ENCODE measurements around the gene PADI3. TPM values are rescaled to one million over a fixed set of nuclear protein-coding genes. Genes with fewer than 3 reads are reported as not detected.

Gene PADI3
- total and polyA plus RNA-seq, 10 donors = not detected

DNA sequence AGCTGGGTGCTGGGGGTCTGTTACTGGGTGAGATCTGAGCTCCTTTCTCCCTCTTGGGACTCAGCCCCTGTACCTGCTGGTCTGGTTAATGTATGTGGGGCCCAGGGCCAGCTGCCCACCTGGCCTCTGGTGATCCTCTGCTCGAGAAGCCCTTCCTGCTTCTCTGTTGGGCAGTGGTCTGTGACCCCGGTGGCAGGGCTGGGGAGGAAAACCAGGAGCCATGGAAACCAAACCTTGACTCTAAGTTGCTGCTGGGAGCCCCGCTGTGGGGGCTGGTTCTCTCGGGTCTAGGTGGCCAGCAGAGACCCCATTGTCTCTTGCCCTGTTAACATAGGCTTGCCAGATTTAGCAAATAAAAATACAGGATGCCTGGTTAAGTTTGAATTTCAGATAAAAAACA lies 42.7 kb upstream of the PADI3 start:
- Histone ChIP-seq H3K4me3 (no peak overlapping the region), H3K4me1 (peaks cover 6 to 33% (median 19%) of the 10 kb centered on the region in 6 donors), H3K27ac (no peak overlapping the region), H3K36me3 (no peaks in the 10 kb centered on the region), H3K27me3 (replicated peaks in 1 of 7) (peaks cover 0 to 1% (median 0%) of the 10 kb centered on the region in 7 donors), H3K9me3 (no peaks in the 10 kb centered on the region)
- DNase-seq = no peak
- TF ChIP-seq POLR2AphosphoS5 (IDR thresholded peaks at IDR 0.05) (no peak), POLR2A (IDR thresholded peaks at IDR 0.05) (no peak), CTCF (IDR thresholded peaks at IDR 0.05 in 8 of 11, conservative IDR thresholded peaks at IDR 0.05 in 3 of 11) (no peak)
- 62 to 83% (median 72%) methylated on average over 3 to 4 of the region's 4 CpGs for WGBS, 5 donors
- intact Hi-C loops (cut with DNase I; ENCODE audit: low total_unique reads) = no loop called here

GRCh38 chr1:17207046-17207445 lies 41.9 kb upstream of the PADI3 start:
- H3K9me3 ChIP-seq = no peaks in the 10 kb centered on the region
- H3K4me3 ChIP-seq = no peak overlapping the region
- H3K27me3 ChIP-seq (replicated peaks in 1 of 7) = peaks cover 0 to 9% (median 0%) of the 10 kb centered on the region in 7 donors
- TF ChIP-seq CTCF (IDR thresholded peaks at IDR 0.05 in 8 of 11, conservative IDR thresholded peaks at IDR 0.05 in 3 of 11) (no peak), POLR2AphosphoS5 (IDR thresholded peaks at IDR 0.05) (peak in 1 of 3 donors; percentile 39)
- intact Hi-C loops (cut with DNase I; ENCODE audit: low total_unique reads) = no loop called here
- 29 to 48% (median 30%) methylated on average over 4 of the region's 4 CpGs for WGBS, 5 donors
- no peaks in the 10 kb centered on the region for H3K36me3 ChIP-seq
- H3K4me1 ChIP-seq = peaks cover 6 to 33% (median 20%) of the 10 kb centered on the region in 6 donors
- peak overlapping the region in 3 of 8 donors; percentile 13 to 31 (median 26) for H3K27ac ChIP-seq
- no peak for DNase-seq

DNA sequence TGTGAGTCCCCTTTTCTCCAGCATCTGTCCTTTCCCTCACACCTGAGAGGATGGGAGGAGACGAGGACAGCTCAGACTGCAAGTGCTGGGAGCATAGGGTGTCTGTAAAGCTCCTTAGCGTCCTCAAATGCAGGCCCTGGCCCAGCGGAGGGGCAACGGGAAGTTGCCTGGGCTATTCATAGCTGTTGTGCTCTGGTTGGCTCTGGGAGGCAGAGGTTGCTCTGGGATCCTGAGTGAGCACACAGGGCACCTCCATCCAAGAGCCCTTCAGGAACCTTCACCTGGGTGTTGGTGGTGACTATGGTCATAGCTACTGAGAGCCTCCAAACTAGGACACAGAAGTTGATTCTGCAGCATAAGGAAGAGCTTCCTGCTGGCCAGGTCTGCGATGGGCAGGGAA lies 41.4 kb upstream of the PADI3 start:
- intact Hi-C loops (cut with DNase I; ENCODE audit: low total_unique reads) = no loop called here
- Histone ChIP-seq H3K36me3 (no peaks in the 10 kb centered on the region), H3K9me3 (no peaks in the 10 kb centered on the region), H3K4me3 (no peak overlapping the region), H3K4me1 (peaks cover 8 to 37% (median 23%) of the 10 kb centered on the region in 6 donors), H3K27ac (peak overlapping the region in 2 of 8 donors; percentile 13 to 31), H3K27me3 (replicated peaks in 1 of 7) (peaks cover 0 to 13% (median 0%) of the 10 kb centered on the region in 7 donors)
- no peak for DNase-seq
- TF ChIP-seq POLR2A (IDR thresholded peaks at IDR 0.05) (no peak), POLR2AphosphoS5 (IDR thresholded peaks at IDR 0.05) (no peak), CTCF (IDR thresholded peaks at IDR 0.05 in 8 of 11, conservative IDR thresholded peaks at IDR 0.05 in 3 of 11) (no peak)
- 45 to 72% (median 52%) methylated on average over 2 to 5 of the region's 5 CpGs for WGBS, 5 donors

- H3K9me3 ChIP-seq = no peaks in the 10 kb centered on the region
- peak overlapping the region in 1 of 8 donors; percentile 31 for H3K27ac ChIP-seq
- DNase-seq = no peak
- H3K27me3 ChIP-seq (replicated peaks in 1 of 7) = peaks cover 0 to 17% (median 0%) of the 10 kb centered on the region in 7 donors
- intact Hi-C loops (cut with DNase I; ENCODE audit: low total_unique reads) = no loop called here
- TF ChIP-seq POLR2AphosphoS5 (IDR thresholded peaks at IDR 0.05) (no peak), CTCF (IDR thresholded peaks at IDR 0.05 in 8 of 11, conservative IDR thresholded peaks at IDR 0.05 in 3 of 11) (no peak), POLR2A (IDR thresholded peaks at IDR 0.05) (no peak)
- no peaks in the 10 kb centered on the region for H3K36me3 ChIP-seq
- no peak overlapping the region for H3K4me3 ChIP-seq
- H3K4me1 ChIP-seq = peaks cover 12 to 42% (median 28%) of the 10 kb centered on the region in 6 donors
- WGBS, 5 donors = 42 to 90% (median 55%) methylated on average over 1 to 2 of the region's 2 CpGs
These were observed 40.9 kb upstream of the PADI3 start for GRCh38 chr1:17207966-17208418.

Data from spleen (tissue), 11 donors.